Fibroblast of pulmonary artery (primary cell): ENCODE measurements around the gene ILRUN.
A peak's percentile ranks its signal among the peaks of the same experiment; 100 is the strongest.
"Not testable (repeated sequence)": the region's sequence is repeated elsewhere in the genome, so short reads cannot be mapped to it uniquely, and the experiment has no call there.

Experiments
- DNase-seq: peaks from one replicate; pipeline ENCODE4 v3.0.0-alpha.2; 2010; ENCODE audit warnings: low read depth
- H3K4me3 ChIP-seq: replicated peaks from 2 replicates; pipeline ENCODE4 v1.5.1; 2011; ENCODE audit warnings: low read depth, mild to moderate bottlenecking, control low read depth, low read length, moderate library complexity
- TF ChIP-seq, protein P1 (sequence below): IDR thresholded peaks from 2 replicates; pipeline ENCODE4 v1.5.1; 2011; ENCODE audit warnings: mild to moderate bottlenecking, control low read depth, low read length, inconsistent platforms; ENCODE audit errors: missing control alignments

The ILRUN gene

DNA sequence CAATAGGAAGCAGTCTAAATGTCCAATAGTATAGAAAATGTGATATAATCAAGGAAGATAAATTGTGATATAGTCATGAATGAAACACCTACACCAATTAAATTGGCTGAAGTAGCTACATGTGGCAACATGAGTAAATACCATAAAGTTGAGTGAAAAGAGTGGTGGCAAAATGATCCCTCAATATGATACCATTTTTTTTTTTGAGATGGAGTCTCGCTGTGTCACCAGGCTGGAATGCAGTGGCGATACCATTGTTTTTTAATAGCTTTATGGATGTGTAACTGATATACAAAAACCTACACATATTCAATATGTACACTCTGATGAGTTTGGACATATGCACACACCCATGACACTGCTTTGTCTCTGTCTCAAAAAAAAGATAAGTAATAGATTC lies 20.9 kb upstream of the ILRUN start:
- DNase-seq: no peak
- TF ChIP-seq, protein P1, sequence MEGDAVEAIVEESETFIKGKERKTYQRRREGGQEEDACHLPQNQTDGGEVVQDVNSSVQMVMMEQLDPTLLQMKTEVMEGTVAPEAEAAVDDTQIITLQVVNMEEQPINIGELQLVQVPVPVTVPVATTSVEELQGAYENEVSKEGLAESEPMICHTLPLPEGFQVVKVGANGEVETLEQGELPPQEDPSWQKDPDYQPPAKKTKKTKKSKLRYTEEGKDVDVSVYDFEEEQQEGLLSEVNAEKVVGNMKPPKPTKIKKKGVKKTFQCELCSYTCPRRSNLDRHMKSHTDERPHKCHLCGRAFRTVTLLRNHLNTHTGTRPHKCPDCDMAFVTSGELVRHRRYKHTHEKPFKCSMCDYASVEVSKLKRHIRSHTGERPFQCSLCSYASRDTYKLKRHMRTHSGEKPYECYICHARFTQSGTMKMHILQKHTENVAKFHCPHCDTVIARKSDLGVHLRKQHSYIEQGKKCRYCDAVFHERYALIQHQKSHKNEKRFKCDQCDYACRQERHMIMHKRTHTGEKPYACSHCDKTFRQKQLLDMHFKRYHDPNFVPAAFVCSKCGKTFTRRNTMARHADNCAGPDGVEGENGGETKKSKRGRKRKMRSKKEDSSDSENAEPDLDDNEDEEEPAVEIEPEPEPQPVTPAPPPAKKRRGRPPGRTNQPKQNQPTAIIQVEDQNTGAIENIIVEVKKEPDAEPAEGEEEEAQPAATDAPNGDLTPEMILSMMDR: no peak
- no peak overlapping the region for H3K4me3 ChIP-seq

DNA sequence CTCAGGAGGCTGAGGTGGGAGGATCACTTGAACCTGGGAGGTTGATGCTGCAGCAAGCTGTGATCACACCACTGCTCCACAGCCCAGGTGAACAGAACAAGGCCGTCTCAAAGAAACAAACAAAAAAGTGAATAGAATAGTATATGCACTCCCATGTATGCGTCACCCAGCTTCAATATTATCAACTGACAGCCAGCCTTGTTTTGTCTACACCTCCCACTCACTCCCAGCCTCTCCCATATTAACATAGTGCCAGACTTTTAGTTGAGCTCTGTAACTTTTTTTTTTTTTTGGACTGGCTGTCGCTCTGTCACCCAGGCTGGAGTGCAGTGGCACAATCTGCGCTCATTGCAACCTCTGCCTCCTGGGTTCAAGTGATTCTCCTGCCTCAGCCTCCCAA lies 18.1 kb upstream of the ILRUN start:
- DNase-seq: peak; percentile 45
- no peak overlapping the region for H3K4me3 ChIP-seq
- TF ChIP-seq, protein P1: no peak

DNA sequence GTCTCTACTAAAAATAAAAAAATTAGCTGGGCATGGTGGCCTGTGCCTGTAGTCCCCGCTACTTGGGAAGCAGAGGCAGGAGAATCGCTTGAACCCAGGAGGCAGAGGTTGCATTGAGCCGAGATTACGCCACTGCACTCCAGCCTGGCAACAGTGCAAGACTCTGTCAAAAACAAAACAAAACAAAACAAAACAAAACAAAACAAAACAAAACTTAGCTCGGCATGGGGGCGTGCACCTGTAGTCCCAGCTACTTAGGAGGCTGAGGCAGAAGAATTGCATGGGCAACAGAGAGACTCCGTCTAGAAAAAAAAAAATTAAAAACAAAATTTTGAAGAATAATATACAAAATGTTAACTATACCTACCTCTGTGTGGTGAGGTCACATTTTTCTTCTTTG lies 16.3 kb upstream of the ILRUN start:
- H3K4me3 ChIP-seq, DNase-seq: not testable (repeated sequence)

DNA sequence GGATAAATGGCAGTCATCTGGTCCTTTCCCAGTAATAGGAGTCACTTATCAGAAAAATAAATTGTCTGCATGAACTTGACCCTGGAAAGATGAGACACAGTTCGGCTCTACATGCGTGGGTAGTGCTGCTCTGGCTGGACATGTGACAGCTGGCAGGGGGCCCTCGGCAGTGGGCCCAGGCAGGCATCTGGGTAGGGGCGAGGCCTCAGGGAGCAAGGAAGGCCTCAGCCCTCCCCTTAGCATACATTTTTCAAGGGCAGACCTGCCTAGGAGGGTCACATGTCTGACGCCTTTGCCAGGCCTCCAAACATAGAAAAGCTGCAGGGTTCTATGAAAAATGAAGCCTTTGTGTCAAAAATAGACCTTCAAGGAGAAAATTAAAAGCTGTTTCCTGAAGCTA lies 12.8 kb upstream of the ILRUN start:
- H3K4me3 ChIP-seq: no peak overlapping the region
- peak; percentile 83 for DNase-seq
- TF ChIP-seq, protein P1: no peak

DNA sequence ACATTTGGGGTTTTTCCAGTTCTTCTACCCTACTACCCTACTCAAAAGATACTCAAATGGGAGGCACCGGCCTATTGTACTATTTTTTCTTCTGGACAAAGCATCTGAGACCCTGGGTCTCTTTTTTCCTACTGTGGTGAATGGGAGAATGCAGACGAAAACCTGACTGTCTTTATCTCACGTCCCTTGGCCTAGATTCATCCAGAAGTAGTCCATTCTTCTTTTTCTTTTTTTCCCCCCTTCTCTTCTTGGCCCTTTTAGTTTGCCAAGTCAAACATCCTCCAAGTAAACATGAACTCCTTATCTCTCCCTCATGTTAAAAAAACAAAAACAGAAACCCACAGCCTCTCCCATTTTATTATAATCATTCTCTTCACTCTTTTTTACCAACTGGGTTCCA lies 8.7 kb upstream of the ILRUN start:
- TF ChIP-seq, protein P1: no peak
- DNase-seq: peak; percentile 60

DNA sequence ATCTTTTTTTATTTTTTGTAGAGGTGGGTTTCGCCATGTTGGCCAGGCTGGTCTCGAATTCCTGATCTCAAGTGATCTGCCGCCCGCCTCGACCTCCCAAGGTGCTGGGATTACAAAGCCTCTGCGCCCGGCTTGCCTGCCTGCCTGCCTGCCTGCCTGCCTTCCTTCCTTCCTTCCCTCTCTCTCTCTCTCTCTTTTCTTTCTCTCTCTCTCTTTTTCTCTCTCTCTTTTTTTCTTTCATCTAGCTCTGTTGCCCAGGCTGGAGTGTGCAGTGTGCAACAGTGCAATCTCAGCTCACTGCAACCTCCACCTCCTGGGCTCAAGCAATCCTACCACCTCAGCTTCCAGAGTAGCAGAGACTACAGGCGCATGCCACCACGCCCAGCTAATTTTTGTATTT lies 4.6 kb upstream of the ILRUN start:
- TF ChIP-seq, protein P1: no peak
- no peak for DNase-seq
- H3K4me3 ChIP-seq: no peak overlapping the region

More for the DNA sequence above, 8.7 kb upstream of the ILRUN start:
- no peak overlapping the region for H3K4me3 ChIP-seq

DNA sequence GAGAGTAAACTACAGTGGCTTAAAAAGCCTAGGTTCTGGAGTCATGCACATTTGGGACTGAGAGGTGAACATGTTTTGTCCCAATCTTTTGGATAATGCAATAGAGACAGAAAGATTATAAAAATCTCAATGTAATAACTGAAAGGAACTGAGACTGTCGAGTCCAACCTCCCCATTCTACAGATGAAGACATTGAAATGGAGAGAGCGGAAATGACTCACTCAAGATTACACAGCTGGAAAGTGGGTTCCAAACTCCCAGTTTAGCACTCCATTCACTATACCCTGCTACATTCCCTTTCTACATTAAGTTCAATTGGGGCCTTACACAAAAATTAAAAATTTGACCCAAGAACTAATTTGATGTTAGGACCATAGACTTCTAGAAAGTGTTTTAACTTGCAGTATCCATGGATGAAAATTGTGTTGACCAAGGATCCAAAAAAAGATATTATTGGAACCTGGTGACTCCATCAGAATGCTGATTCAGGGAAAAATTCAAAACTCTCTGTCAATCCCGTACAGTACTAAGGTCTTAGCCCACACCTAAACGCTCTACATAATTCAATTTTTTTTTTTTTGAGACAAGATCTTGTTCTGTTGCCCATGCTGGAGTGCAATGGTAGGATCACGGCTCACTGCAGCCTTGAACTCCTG lies 1.5 kb upstream of the ILRUN start:
- H3K4me3 ChIP-seq: no peak overlapping the region
- TF ChIP-seq, protein P1: no peak
- DNase-seq: no peak
